ENCODE measurements around the gene CISD3. TPM values are rescaled to one million over a fixed set of nuclear protein-coding genes. Genes with fewer than 3 reads are reported as not detected.

The CISD3 gene
- total RNA-seq, 2 donors from 2014 or later: 8.9 to 11.2 TPM

DNA sequence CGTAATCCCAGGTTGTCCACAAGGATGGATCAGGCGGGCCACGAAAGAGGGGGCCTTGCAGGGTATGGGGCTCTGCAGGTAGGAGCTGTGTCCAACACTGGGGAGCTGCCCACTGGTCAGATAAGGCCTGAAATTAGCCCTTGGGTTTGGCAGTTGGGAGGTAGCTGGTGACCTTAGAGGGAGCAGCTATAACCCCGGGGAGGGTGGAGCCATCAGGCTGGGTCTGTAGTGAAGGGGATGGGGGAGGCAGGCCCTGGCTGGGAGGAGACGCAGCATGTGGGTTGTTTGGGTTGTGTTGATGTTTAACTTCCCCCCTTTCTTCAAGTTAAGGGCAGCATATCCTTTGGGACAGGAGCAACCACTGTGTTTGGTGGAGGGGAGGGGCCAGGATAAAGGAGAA is 19.2 kb upstream of the CISD3 start:
- 82 to 93% methylated on average over 5 of the region's 5 CpGs for WGBS, 2 experiments (ENCODE audit: insufficient coverage in 1 of 2, insufficient read length in 1 of 2)
- no peaks in the 10 kb centered on the region for H3K27me3 ChIP-seq (ENCODE audit: control insufficient read depth, insufficient read depth, low read length, poor library complexity, severe bottlenecking)
- peaks cover 56% of the 10 kb centered on the region for H3K36me3 Mint-ChIP-seq (ENCODE audit: low read depth)
- H3K36me3 ChIP-seq (ENCODE audit: control insufficient read depth, insufficient read depth, low read length): peaks cover 72% of the 10 kb centered on the region
- no peak overlapping the region for H3K9ac ChIP-seq (ENCODE audit: extremely low read depth, low read length, poor library complexity, severe bottlenecking)
- TF ChIP-seq, protein P1, sequence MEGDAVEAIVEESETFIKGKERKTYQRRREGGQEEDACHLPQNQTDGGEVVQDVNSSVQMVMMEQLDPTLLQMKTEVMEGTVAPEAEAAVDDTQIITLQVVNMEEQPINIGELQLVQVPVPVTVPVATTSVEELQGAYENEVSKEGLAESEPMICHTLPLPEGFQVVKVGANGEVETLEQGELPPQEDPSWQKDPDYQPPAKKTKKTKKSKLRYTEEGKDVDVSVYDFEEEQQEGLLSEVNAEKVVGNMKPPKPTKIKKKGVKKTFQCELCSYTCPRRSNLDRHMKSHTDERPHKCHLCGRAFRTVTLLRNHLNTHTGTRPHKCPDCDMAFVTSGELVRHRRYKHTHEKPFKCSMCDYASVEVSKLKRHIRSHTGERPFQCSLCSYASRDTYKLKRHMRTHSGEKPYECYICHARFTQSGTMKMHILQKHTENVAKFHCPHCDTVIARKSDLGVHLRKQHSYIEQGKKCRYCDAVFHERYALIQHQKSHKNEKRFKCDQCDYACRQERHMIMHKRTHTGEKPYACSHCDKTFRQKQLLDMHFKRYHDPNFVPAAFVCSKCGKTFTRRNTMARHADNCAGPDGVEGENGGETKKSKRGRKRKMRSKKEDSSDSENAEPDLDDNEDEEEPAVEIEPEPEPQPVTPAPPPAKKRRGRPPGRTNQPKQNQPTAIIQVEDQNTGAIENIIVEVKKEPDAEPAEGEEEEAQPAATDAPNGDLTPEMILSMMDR (conservative IDR thresholded peaks at IDR 0.05): no peak
- H3K9me3 Mint-ChIP-seq: no peaks in the 10 kb centered on the region
- DNase-seq: no peak
- H3K4me1 Mint-ChIP-seq: peaks cover 31% of the 10 kb centered on the region
- H3K4me3 ChIP-seq (ENCODE audit: low read length): no peak overlapping the region
- no peak overlapping the region for H3K27ac ChIP-seq (ENCODE audit: low read depth, low read length)
- peaks cover 4% of the 10 kb centered on the region for H3K27me3 Mint-ChIP-seq (ENCODE audit: insufficient read depth)
- no peak overlapping the region for H3K27ac Mint-ChIP-seq
- no peak overlapping the region for H3K4me3 Mint-ChIP-seq
- H3K4me1 ChIP-seq (ENCODE audit: control insufficient read depth, insufficient read depth, low read length): peaks cover 9% of the 10 kb centered on the region
- no peaks in the 10 kb centered on the region for H3K9me3 ChIP-seq (ENCODE audit: control insufficient read depth, low read length)

DNA sequence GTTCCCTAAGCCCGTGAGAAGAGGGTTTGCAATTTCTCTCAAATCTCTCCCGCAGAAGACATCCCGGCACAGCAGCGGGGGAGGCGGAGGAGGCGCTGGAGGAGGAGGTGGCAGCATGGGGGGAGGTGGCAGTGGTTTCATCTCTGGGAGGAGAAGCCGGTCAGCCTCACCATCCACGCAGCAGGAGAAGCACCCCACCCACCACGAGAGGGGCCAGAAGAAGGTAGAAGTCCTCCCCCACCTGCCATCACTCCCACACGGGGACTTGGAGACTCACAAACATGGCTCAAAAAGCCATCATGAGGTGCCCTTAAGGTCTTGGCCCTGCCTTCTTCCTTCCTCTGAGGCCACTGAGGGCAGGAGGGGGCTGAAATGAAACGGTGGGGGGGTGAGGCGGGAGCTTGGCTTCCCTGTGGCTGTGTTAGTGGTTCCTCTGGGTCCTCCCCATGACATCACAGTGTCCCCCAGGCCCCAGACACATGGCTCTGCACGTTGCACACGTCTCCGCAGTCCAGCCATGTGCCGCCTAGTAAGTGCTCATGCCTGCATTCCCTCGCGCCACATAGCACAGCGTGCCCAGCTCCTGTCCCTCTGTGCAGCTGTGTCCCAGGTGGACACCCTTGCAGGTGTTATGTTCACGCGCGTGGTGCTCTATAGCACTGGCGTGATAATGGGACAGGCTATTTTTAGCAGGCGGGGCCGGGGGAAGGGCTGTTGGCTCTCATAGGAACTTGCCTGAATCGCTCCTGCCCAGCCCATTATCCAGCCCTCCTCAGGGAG is 18.2 kb upstream of the CISD3 start:
- H3K9me3 Mint-ChIP-seq: no peaks in the 10 kb centered on the region
- Histone ChIP-seq H3K9ac (ENCODE audit: extremely low read depth, low read length, poor library complexity, severe bottlenecking) (no peak overlapping the region), H3K36me3 (ENCODE audit: control insufficient read depth, insufficient read depth, low read length) (peaks cover 80% of the 10 kb centered on the region), H3K27me3 (ENCODE audit: control insufficient read depth, insufficient read depth, low read length, poor library complexity, severe bottlenecking) (no peaks in the 10 kb centered on the region), H3K27ac (ENCODE audit: low read depth, low read length) (no peak overlapping the region), H3K9me3 (ENCODE audit: control insufficient read depth, low read length) (no peaks in the 10 kb centered on the region), H3K4me1 (ENCODE audit: control insufficient read depth, insufficient read depth, low read length) (peaks cover 9% of the 10 kb centered on the region), H3K4me3 (ENCODE audit: low read length) (no peak overlapping the region)
- TF ChIP-seq, protein P1 (conservative IDR thresholded peaks at IDR 0.05): no peak
- H3K27me3 Mint-ChIP-seq (ENCODE audit: insufficient read depth): peaks cover 4% of the 10 kb centered on the region
- 93 to 94% methylated on average over 15 to 26 of the region's 26 CpGs for WGBS, 2 experiments (ENCODE audit: insufficient coverage in 1 of 2, insufficient read length in 1 of 2)
- peaks cover 24% of the 10 kb centered on the region for H3K4me1 Mint-ChIP-seq
- no peak overlapping the region for H3K27ac Mint-ChIP-seq
- H3K4me3 Mint-ChIP-seq: no peak overlapping the region
- no peak for DNase-seq
- H3K36me3 Mint-ChIP-seq (ENCODE audit: low read depth): peaks cover 60% of the 10 kb centered on the region

DNA sequence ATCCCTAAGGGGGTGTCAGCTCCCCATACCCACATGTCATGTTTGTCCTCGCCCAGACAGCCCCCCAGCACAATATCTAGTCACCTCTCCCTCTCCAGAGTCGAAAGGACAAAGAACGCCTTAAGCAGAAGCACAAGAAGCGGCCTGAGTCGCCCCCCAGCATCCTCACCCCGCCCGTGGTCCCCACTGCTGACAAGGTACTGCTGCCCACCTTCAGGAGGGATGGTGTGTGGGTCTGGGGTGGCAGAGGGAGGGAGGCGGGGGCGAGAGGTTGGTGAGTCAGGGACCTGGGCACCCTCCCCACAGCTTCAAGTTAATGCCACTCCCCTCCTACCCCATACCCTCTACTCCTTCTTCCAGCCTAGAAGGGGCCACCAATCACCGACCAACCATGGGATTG is 17.5 kb upstream of the CISD3 start:
- DNase-seq: no peak
- H3K27ac Mint-ChIP-seq: no peak overlapping the region
- 88 to 100% methylated on average over 1 to 8 of the region's 10 CpGs for WGBS, 2 experiments (ENCODE audit: insufficient coverage in 1 of 2, insufficient read length in 1 of 2)
- Histone ChIP-seq H3K9me3 (ENCODE audit: control insufficient read depth, low read length) (no peaks in the 10 kb centered on the region), H3K27me3 (ENCODE audit: control insufficient read depth, insufficient read depth, low read length, poor library complexity, severe bottlenecking) (no peaks in the 10 kb centered on the region), H3K36me3 (ENCODE audit: control insufficient read depth, insufficient read depth, low read length) (peaks cover 80% of the 10 kb centered on the region), H3K4me3 (ENCODE audit: low read length) (no peak overlapping the region), H3K27ac (ENCODE audit: low read depth, low read length) (no peak overlapping the region), H3K9ac (ENCODE audit: extremely low read depth, low read length, poor library complexity, severe bottlenecking) (no peak overlapping the region), H3K4me1 (ENCODE audit: control insufficient read depth, insufficient read depth, low read length) (peaks cover 9% of the 10 kb centered on the region)
- TF ChIP-seq, protein P1 (conservative IDR thresholded peaks at IDR 0.05): no peak
- no peaks in the 10 kb centered on the region for H3K9me3 Mint-ChIP-seq
- no peaks in the 10 kb centered on the region for H3K27me3 Mint-ChIP-seq (ENCODE audit: insufficient read depth)
- H3K4me3 Mint-ChIP-seq: no peak overlapping the region
- peaks cover 19% of the 10 kb centered on the region for H3K4me1 Mint-ChIP-seq
- H3K36me3 Mint-ChIP-seq (ENCODE audit: low read depth): peaks cover 62% of the 10 kb centered on the region
